Spleen (tissue), 11 donors: Measurements from ENCODE around the gene CACNA1C. TPM values are rescaled to one million over a fixed set of nuclear protein-coding genes. Genes with fewer than 3 reads are reported as not detected.

Experiments
- DNase-seq: peaks from one replicate; pipeline ENCODE4 v3.0.0-alpha.2; 2020
- H3K27ac ChIP-seq, 8 donors: fragments of 200-600 bp; sonication (generic) in 7 of 8; 1 replicate in 4 of 8; 2 replicates in 4 of 8; pipeline versions ENCODE4 v1.5.0 to v1.8.0; 2016 to 2021; ENCODE audit warnings: inconsistent platforms in 4 of 8, mild to moderate bottlenecking in 4 of 8, moderate library complexity in 1 of 8
- H3K27me3 ChIP-seq, 7 donors: fragments of 200-600 bp; sonication (generic) in 6 of 7; replicated peaks in 1 of 7; 1 replicate in 4 of 7; 2 replicates in 3 of 7; pipeline versions ENCODE4 v1.5.0 to v1.8.0; 2016 to 2021; ENCODE audit warnings: inconsistent platforms in 3 of 7, mild to moderate bottlenecking in 1 of 7
- H3K36me3 ChIP-seq, 6 donors: fragments of 200-600 bp; sonication (generic) in 5 of 6; 1 replicate in 4 of 6; 2 replicates in 2 of 6; pipeline versions ENCODE4 v1.5.0 to v1.8.0; 2016 to 2021; ENCODE audit warnings: inconsistent platforms in 2 of 6
- H3K4me1 ChIP-seq, 6 donors: fragments of 200-600 bp; sonication (generic) in 5 of 6; 1 replicate in 3 of 6; 2 replicates in 3 of 6; pipeline versions ENCODE4 v1.5.0 to v1.8.0; 2016 to 2021; ENCODE audit warnings: inconsistent platforms in 3 of 6
- H3K4me3 ChIP-seq, 8 donors: fragments of 200-600 bp; sonication (generic) in 7 of 8; 1 replicate in 4 of 8; 2 replicates in 4 of 8; pipeline versions ENCODE4 v1.5.0 to v1.8.0; 2016 to 2021; ENCODE audit warnings: inconsistent platforms in 4 of 8, mild to moderate bottlenecking in 4 of 8, moderate library complexity in 2 of 8
- H3K9me3 ChIP-seq, 8 donors: fragments of 200-600 bp; sonication (generic) in 7 of 8; 1 replicate in 4 of 8; 2 replicates in 4 of 8; pipeline versions ENCODE4 v1.5.0 to v1.8.0; 2016 to 2021; ENCODE audit warnings: inconsistent platforms in 4 of 8
- POLR2A ChIP-seq, 3 donors: fragments of 450-650 bp; IDR thresholded peaks; one replicate each; pipeline ENCODE4 v1.5.1; 2017; ENCODE audit warnings: antibody characterized with exemption in 3 of 3, mild to moderate bottlenecking in 1 of 3
- POLR2AphosphoS5 ChIP-seq, 3 donors: sonication (generic); formaldehyde crosslinking; IDR thresholded peaks; one replicate each; pipeline ENCODE4 v1.5.1; 2017; ENCODE audit warnings: antibody characterized with exemption in 3 of 3
- WGBS, 5 donors: extraction: QIAGEN DNeasy Blood & Tissue Kit in 3 of 5; methylation state at CpG; one replicate each; pipeline versions ENCODE4 v1.1.5 to v1.1.7; 2013 to 2018; 5-methylcytosine and 5-hydroxymethylcytosine counted together
- intact Hi-C: fragments of 100-400 bp; cut with DNase I; formaldehyde crosslinking; loops from one replicate; pipeline ENCODE4 v1.15.0; 2023; ENCODE audit warnings: low total_unique reads
- polyA plus RNA-seq, 3 donors: library from polyadenylated mRNA; stranded (reverse); fragments of 200-250 nt; gene quantifications; one replicate each; pipeline ENCODE4 v1.2.1, GENCODE V29; 2013
- total RNA-seq, 7 donors: library from RNA; depleted of rRNA in 3 of 7; stranded (reverse); fragments of >200 nt in 3 of 7; fragmentation: NEBNext Ultra II Directional in 4 of 7; extraction: Animal tissue kit (Norgen Biotek cat#: 25700) in 4 of 7; gene quantifications; one replicate each; pipeline versions ENCODE4 v1.1.0 to v1.2.1, GENCODE V29; 2016 to 2021
- TF ChIP-seq, protein P1 (sequence below), 11 experiments: fragments of 200-600 bp in 7 of 11; fragments of 450-650 bp in 4 of 11; sonication (generic) in 4 of 11; IDR thresholded peaks in 8 of 11; conservative IDR thresholded peaks in 3 of 11; 1 replicate in 7 of 11; 2 replicates in 4 of 11; pipeline versions ENCODE4 v1.4.0 to v1.8.0; 2016 to 2021; ENCODE audit warnings: antibody characterized with exemption in 11 of 11, inconsistent platforms in 4 of 11, mild to moderate bottlenecking in 1 of 11
- donor health status: healthy with polysubstance abuse.
- donor health status: DM: no; HTN: no; CAD: no; lungs with moderate emphysema.
- donor health status: DM: no; HTN: no; CAD: no.
- donor health status: Bipolar disorder and iron deficiency.
- donor health status: healthy.
- donor health status: DM: no; HTN: no; CAD: no.
- donor health status: DM: yes; HTN: yes; CAD: no.

Gene CACNA1C
- total and polyA plus RNA-seq, 10 donors: 0.67 to 27.6 (median 18.4) TPM

GRCh38 chr12:2190085-2190484 lies 137.3 kb downstream of the CACNA1C start:
- no peak overlapping the region for H3K4me3 ChIP-seq
- H3K4me1 ChIP-seq: peaks cover 0 to 11% (median 0%) of the 10 kb centered on the region in 6 donors
- no peaks in the 10 kb centered on the region for H3K9me3 ChIP-seq
- no peak for DNase-seq
- WGBS, 5 donors: 77 to 92% (median 83%) methylated on average over 9 of the region's 9 CpGs
- intact Hi-C loops: no loop called here
- TF ChIP-seq POLR2AphosphoS5 (IDR thresholded peaks at IDR 0.05) (no peak), POLR2A (IDR thresholded peaks at IDR 0.05) (no peak)
- TF ChIP-seq, protein P1, sequence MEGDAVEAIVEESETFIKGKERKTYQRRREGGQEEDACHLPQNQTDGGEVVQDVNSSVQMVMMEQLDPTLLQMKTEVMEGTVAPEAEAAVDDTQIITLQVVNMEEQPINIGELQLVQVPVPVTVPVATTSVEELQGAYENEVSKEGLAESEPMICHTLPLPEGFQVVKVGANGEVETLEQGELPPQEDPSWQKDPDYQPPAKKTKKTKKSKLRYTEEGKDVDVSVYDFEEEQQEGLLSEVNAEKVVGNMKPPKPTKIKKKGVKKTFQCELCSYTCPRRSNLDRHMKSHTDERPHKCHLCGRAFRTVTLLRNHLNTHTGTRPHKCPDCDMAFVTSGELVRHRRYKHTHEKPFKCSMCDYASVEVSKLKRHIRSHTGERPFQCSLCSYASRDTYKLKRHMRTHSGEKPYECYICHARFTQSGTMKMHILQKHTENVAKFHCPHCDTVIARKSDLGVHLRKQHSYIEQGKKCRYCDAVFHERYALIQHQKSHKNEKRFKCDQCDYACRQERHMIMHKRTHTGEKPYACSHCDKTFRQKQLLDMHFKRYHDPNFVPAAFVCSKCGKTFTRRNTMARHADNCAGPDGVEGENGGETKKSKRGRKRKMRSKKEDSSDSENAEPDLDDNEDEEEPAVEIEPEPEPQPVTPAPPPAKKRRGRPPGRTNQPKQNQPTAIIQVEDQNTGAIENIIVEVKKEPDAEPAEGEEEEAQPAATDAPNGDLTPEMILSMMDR (IDR thresholded peaks at IDR 0.05 in 8 of 11, conservative IDR thresholded peaks at IDR 0.05 in 3 of 11): no peak
- H3K27me3 ChIP-seq: no peaks in the 10 kb centered on the region
- no peak overlapping the region for H3K27ac ChIP-seq
- no peaks in the 10 kb centered on the region for H3K36me3 ChIP-seq

GRCh38 chr12:2190896-2191533 lies 138.2 kb downstream of the CACNA1C start:
- WGBS, 5 donors: 87 to 97% (median 94%) methylated on average over 13 to 15 of the region's 15 CpGs
- Histone ChIP-seq H3K4me1 (peaks cover 0 to 11% (median 0%) of the 10 kb centered on the region in 6 donors), H3K4me3 (no peak overlapping the region), H3K27ac (no peak overlapping the region), H3K27me3 (no peaks in the 10 kb centered on the region), H3K9me3 (no peaks in the 10 kb centered on the region), H3K36me3 (no peaks in the 10 kb centered on the region)
- TF ChIP-seq, protein P1 (IDR thresholded peaks at IDR 0.05 in 8 of 11, conservative IDR thresholded peaks at IDR 0.05 in 3 of 11): no peak
- no peak for TF ChIP-seq POLR2AphosphoS5 (IDR thresholded peaks at IDR 0.05)
- DNase-seq: no peak
- intact Hi-C loops: no loop called here

DNA sequence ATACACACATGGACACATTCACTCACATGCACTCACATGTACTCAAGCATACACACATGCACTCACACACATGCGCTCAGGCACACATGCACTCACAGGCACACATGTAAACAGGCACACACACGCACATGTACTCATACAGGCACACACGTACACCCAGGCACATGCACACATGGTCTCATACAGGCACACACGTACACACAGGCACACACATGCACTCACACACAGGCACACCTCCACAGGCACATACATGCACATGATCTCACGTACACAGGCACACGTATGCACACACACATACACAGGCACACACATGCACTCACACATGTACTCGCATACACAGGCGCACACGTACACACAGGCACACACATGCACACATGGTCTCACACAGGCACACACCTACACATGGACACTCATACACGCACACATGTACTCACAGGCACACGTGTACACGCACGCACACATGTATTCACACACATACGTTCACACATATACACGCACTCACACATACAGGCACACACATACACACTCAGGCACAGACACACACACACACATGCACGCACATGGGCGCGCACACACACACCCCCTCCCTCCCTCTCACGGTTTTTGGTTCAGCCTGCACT lies 138.9 kb downstream of the CACNA1C start:
- Histone ChIP-seq H3K4me1 (peaks cover 0 to 11% (median 0%) of the 10 kb centered on the region in 6 donors), H3K9me3 (no peaks in the 10 kb centered on the region), H3K27me3 (no peaks in the 10 kb centered on the region), H3K36me3 (no peaks in the 10 kb centered on the region), H3K4me3 (no peak overlapping the region), H3K27ac (no peak overlapping the region)
- WGBS, 5 donors: 81 to 97% (median 97%) methylated on average over 18 to 19 of the region's 19 CpGs
- TF ChIP-seq, protein P1 (IDR thresholded peaks at IDR 0.05 in 8 of 11, conservative IDR thresholded peaks at IDR 0.05 in 3 of 11): no peak
- TF ChIP-seq POLR2A (IDR thresholded peaks at IDR 0.05): no peak
- TF ChIP-seq POLR2AphosphoS5 (IDR thresholded peaks at IDR 0.05): no peak
- no peak for DNase-seq
- intact Hi-C loops: no loop called here

DNA sequence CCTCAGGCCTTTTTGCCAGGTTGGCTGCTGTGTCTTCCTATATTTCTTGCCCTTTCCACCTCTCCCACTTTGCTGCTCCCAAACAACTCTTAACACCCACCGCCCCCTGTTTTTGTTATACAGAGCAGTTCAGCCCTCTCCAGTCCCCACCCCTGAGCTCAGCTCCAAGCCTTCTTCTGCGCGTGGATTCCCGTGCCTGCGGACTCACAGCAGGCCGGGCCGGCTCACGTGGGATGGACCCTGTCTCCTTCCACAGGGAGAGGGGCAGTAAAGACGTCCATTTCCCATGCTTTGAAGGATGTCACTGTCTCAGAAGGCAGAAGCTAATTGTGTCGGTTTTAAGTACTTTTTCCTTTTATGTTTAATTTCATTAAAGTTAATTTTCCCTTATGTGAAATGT lies 139.4 kb downstream of the CACNA1C start:
- H3K4me3 ChIP-seq: no peak overlapping the region
- intact Hi-C loops: no loop called here
- H3K9me3 ChIP-seq: no peaks in the 10 kb centered on the region
- TF ChIP-seq POLR2A (IDR thresholded peaks at IDR 0.05) (no peak), POLR2AphosphoS5 (IDR thresholded peaks at IDR 0.05) (no peak)
- TF ChIP-seq, protein P1 (IDR thresholded peaks at IDR 0.05 in 8 of 11, conservative IDR thresholded peaks at IDR 0.05 in 3 of 11): no peak
- DNase-seq: no peak
- 91 to 96% (median 94%) methylated on average over 10 of the region's 10 CpGs for WGBS, 5 donors
- peaks cover 0 to 11% (median 0%) of the 10 kb centered on the region in 6 donors for H3K4me1 ChIP-seq
- H3K36me3 ChIP-seq: no peaks in the 10 kb centered on the region
- no peaks in the 10 kb centered on the region for H3K27me3 ChIP-seq
- no peak overlapping the region for H3K27ac ChIP-seq
